K562 (cell line): Measurements from ENCODE around the gene AAR2.

Experiments used
- CHD1 ChIP-seq: fragments of 200-600 bp; sonication (generic); IDR thresholded peaks from one replicate; pipeline ENCODE4 v1.6.1; 2012; ENCODE audit warnings: mild to moderate bottlenecking, moderate library complexity, low read length, inconsistent platforms
- CTCF ChIP-seq, 3 experiments: IDR thresholded peaks in 2 of 3; conservative IDR thresholded peaks in 1 of 3; 2 replicates each; pipeline ENCODE4 v1.5.1; 2011 to 2012; ENCODE audit warnings: low read length in 3 of 3, mild to moderate bottlenecking in 3 of 3, control low read depth in 2 of 3, improper control_type of control experiment in 1 of 3, inconsistent platforms in 1 of 3, low read depth in 1 of 3, mixed read lengths in 1 of 3, moderate library complexity in 1 of 3; ENCODE audit not compliant: insufficient read depth in 2 of 3
- ESRRA ChIP-seq: fragments of 450-650 bp; IDR thresholded peaks from 2 replicates; pipeline ENCODE4 v1.6.1; 2014; ENCODE audit warnings: low read depth, mild to moderate bottlenecking, moderate library complexity, borderline replicate concordance
- FIP1L1 ChIP-seq: fragments of 200-400 bp; formaldehyde crosslinking; IDR thresholded peaks from 2 replicates; pipeline ENCODE4 v1.6.1; 2018; ENCODE audit warnings: mild to moderate bottlenecking, low read depth, low read length; ENCODE audit not compliant: poor library complexity, severe bottlenecking
- MAFG ChIP-seq: fragments of 450-650 bp; conservative IDR thresholded peaks from 2 replicates; pipeline ENCODE4 v1.6.1; 2016; ENCODE audit warnings: missing genetic modification characterization, missing compliant biosample characterization
- ZNF324 ChIP-seq: fragments of 250-450 bp; sonication (Bioruptor Pico); IDR thresholded peaks from 2 replicates; pipeline ENCODE4 v1.4.0; 2020; ENCODE audit warnings: mild to moderate bottlenecking

GRCh38 chr20:36271639-36272546 lies 35.6 kb downstream of the AAR2 start:
- TF ChIP-seq CHD1, result no peak
- no peak for TF ChIP-seq ESRRA
- no peak for TF ChIP-seq FIP1L1
- TF ChIP-seq ZNF324 (CRISPR knock-in tag), result no peak
- no peak for TF ChIP-seq CTCF (IDR thresholded peaks at IDR 0.05 in 2 of 3, conservative IDR thresholded peaks at IDR 0.05 in 1 of 3; ENCODE audit: insufficient read depth in 2 of 3, low read depth in 1 of 3, low read length in 3 of 3)
- TF ChIP-seq MAFG, result no peak
